B cell (primary cell): ENCODE data around the gene SUPT20HL1. TPM values are rescaled to one million over a fixed set of nuclear protein-coding genes. Genes with fewer than 3 reads are reported as not detected.

Source experiments
- ATAC-seq: fragments of 200-7000 bp; cut with Tn5 transposase; one replicate; pipeline ENCODE4 v1.10.0; 2021; ENCODE audit warnings: low read depth, mild to moderate bottlenecking, moderate number of reproducible peaks, moderate library complexity
- CTCF ChIA-PET: fragments of 350-600 bp; sonication (Branson Sonifier 250); formaldehyde crosslinking; loops from one replicate; lab custom pipeline; 2021; ENCODE audit warnings: antibody characterized with exemption, inconsistent platforms; lab: Charles Lee
- POLR2A ChIA-PET: fragments of 350-600 bp; sonication (Branson Sonifier 250); formaldehyde crosslinking; loops from one replicate; lab custom pipeline; 2021; ENCODE audit warnings: antibody characterized with exemption; lab: Charles Lee
- DNase-seq: peaks from one replicate; pipeline ENCODE4 v3.0.0; 2013
- H2AFZ ChIP-seq: 2 replicates; pipeline ENCODE4 v1.6.1; 2012; ENCODE audit warnings: mild to moderate bottlenecking, low read depth, low read length; ENCODE audit not compliant: insufficient read depth, poor library complexity, severe bottlenecking
- H3K27ac ChIP-seq, 2 donors: 1 replicate in 1 of 2; 2 replicates in 1 of 2; pipeline ENCODE4 v1.5.1; 2012 to 2013; ENCODE audit warnings: low read length in 2 of 2, mild to moderate bottlenecking in 2 of 2, moderate library complexity in 1 of 2
- H3K27me3 ChIP-seq, 4 experiments: fragments of 200-600 bp in 1 of 4; sonication (generic) in 1 of 4; replicated peaks in 1 of 4; 1 replicate in 2 of 4; 2 replicates in 2 of 4; pipeline versions ENCODE4 v1.6.1 to v1.7.0; 2013 to 2016; ENCODE audit warnings: low read length in 3 of 4, mild to moderate bottlenecking in 2 of 4, mixed read lengths in 1 of 4, moderate library complexity in 1 of 4; ENCODE audit not compliant: insufficient read depth in 4 of 4, control insufficient read depth in 3 of 4; ENCODE audit errors: control extremely low read depth in 1 of 4
- H3K36me3 ChIP-seq, 2 experiments: replicated peaks in 1 of 2; 1 replicate in 1 of 2; 2 replicates in 1 of 2; pipeline versions ENCODE4 v1.6.1 to v1.7.1; 2013; ENCODE audit warnings: low read length in 1 of 2; ENCODE audit not compliant: insufficient read depth in 2 of 2, control insufficient read depth in 1 of 2; ENCODE audit errors: control extremely low read depth in 1 of 2, extremely low read depth in 1 of 2
- H3K4me1 ChIP-seq, 2 donors: fragments of 200-600 bp in 1 of 2; sonication (generic) in 1 of 2; 1 replicate in 1 of 2; 2 replicates in 1 of 2; pipeline versions ENCODE4 v1.5.1 to v1.6.1; 2013 to 2017; ENCODE audit warnings: low read length in 2 of 2; ENCODE audit not compliant: control insufficient read depth in 2 of 2, insufficient read depth in 2 of 2
- H3K4me2 ChIP-seq: replicated peaks from 2 replicates; pipeline ENCODE3; 2012; ENCODE audit warnings: mild to moderate bottlenecking, low read depth, low read length; ENCODE audit not compliant: poor library complexity, severe bottlenecking
- H3K4me3 ChIP-seq, 5 experiments: fragments of 200-600 bp in 1 of 5; sonication (generic) in 1 of 5; 1 replicate in 3 of 5; 2 replicates in 2 of 5; pipeline versions ENCODE4 v1.5.1 to v1.7.0; 2011 to 2016; ENCODE audit warnings: low read length in 4 of 5, mild to moderate bottlenecking in 4 of 5, low read depth in 2 of 5, control low read depth in 1 of 5, moderate library complexity in 1 of 5; ENCODE audit not compliant: insufficient read depth in 1 of 5; ENCODE audit errors: control extremely low read depth in 1 of 5, extremely low read depth in 1 of 5
- H3K79me2 ChIP-seq: fragments of 200-600 bp; sonication (generic); one replicate; pipeline ENCODE4 v1.6.0; 2016; ENCODE audit warnings: low read length; ENCODE audit not compliant: control insufficient read depth, insufficient read depth
- H3K9ac ChIP-seq: fragments of 200-600 bp; sonication (generic); 2 replicates; pipeline ENCODE4 v1.6.1; 2017; ENCODE audit warnings: mild to moderate bottlenecking, low read length, moderate library complexity
- H3K9me3 ChIP-seq, 3 donors: one replicate each; pipeline versions ENCODE4 v1.6.1 to v1.7.1; 2013; ENCODE audit warnings: low read length in 2 of 3; ENCODE audit not compliant: control insufficient read depth in 2 of 3, insufficient read depth in 1 of 3; ENCODE audit errors: control extremely low read depth in 1 of 3
- H4K20me1 ChIP-seq: 2 replicates; pipeline ENCODE4 v1.6.0; 2012; ENCODE audit warnings: mild to moderate bottlenecking, low read length; ENCODE audit not compliant: insufficient read depth, control insufficient read depth, poor library complexity, severe bottlenecking
- H3K27ac Mint-ChIP-seq: one replicate; pipeline ENCODE4 v1.8.0; 2021; ENCODE audit warnings: mixed read lengths
- H3K27me3 Mint-ChIP-seq: one replicate; pipeline ENCODE4 v1.8.0; 2021; ENCODE audit warnings: mixed read lengths
- H3K4me1 Mint-ChIP-seq: one replicate; pipeline ENCODE4 v1.8.0; 2021; ENCODE audit warnings: mixed read lengths
- H3K4me3 Mint-ChIP-seq: one replicate; pipeline ENCODE4 v1.8.0; 2021; ENCODE audit warnings: mixed read lengths
- H3K9me3 Mint-ChIP-seq: one replicate; pipeline ENCODE4 v1.8.0; 2022; ENCODE audit warnings: mixed read lengths; ENCODE audit not compliant: insufficient read depth
- EZH2 ChIP-seq: IDR thresholded peaks from 2 replicates; pipeline ENCODE4 v1.6.1; 2012; ENCODE audit warnings: borderline replicate concordance, low read depth, mild to moderate bottlenecking, moderate library complexity, low read length; ENCODE audit not compliant: insufficient read depth, poor library complexity, severe bottlenecking
- WGBS: methylation state at CpG from one replicate; pipeline ENCODE4 v1.1.5; 2013; ENCODE audit warnings: missing lambda C conversion rate; ENCODE audit not compliant: insufficient coverage; 5-methylcytosine and 5-hydroxymethylcytosine counted together
- intact Hi-C: fragments of 100-400 bp; cut with micrococcal nuclease; formaldehyde crosslinking; loops from one replicate; pipeline ENCODE4 v1.10.0; 2022
- polyA plus RNA-seq: library from polyadenylated mRNA; depleted of rRNA; stranded (reverse); fragments of >200 nt; gene quantifications from 2 replicates; pipeline ENCODE4 v1.2.3, GENCODE V29; 2012
- total RNA-seq, 2 donors: library from RNA; stranded (reverse); fragments of 120-200 nt in 1 of 2; gene quantifications; 1 replicate in 1 of 2; 2 replicates in 1 of 2; pipeline versions ENCODE4 v1.2.3 to v1.2.4, GENCODE V29; 2013 to 2022
- TF ChIP-seq, protein P1 (sequence below): fragments of 200-600 bp; IDR thresholded peaks from one replicate; pipeline ENCODE4 v1.8.0; 2022; ENCODE audit warnings: antibody characterized with exemption, mild to moderate bottlenecking

SUPT20HL1 gene
- total and polyA plus RNA-seq, 2 donors (not counting 1 experiment from before 2014, with no cell fraction given), result not detected

DNA sequence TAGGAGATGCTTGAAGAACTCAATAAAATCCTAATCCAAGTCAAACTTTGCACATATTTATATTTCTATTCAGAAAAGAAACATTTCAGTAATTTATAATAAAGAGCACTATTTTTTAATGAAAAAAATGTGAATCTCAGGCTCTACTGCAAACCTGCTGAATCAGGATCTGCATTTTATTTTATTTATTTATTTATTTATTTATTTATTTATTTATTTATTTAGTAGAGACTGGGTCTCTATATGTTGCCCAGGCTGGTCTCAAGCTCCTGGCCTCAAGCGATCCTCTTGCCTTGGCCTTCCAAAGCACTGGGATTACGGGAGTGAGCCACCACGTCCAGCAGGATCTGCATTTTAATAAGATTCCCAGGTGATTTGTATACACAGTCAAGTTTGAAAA is 16.0 kb downstream of the SUPT20HL1 start:
- H3K27me3 Mint-ChIP-seq, result peaks cover 10% of the 10 kb centered on the region
- H3K27ac ChIP-seq, result no peak overlapping the region
- H3K27ac Mint-ChIP-seq, result no peak overlapping the region
- no peak for DNase-seq
- no peak overlapping the region for H3K4me3 Mint-ChIP-seq
- no peak for ATAC-seq
- no peaks in the 10 kb centered on the region for H3K9me3 Mint-ChIP-seq
- H4K20me1 ChIP-seq, result no peaks in the 10 kb centered on the region
- peaks cover 2 to 4% of the 10 kb centered on the region in 2 donors for H3K4me1 ChIP-seq
- WGBS, result no CpG with 5 or more reads among the region's 3 CpGs
- ChIA-PET POLR2A (no interaction called here), CTCF (no interaction called here)
- H3K36me3 ChIP-seq, result no peaks in the 10 kb centered on the region
- H3K27me3 ChIP-seq, result peaks cover 0 to 4% (median 0%) of the 10 kb centered on the region in 4 experiments
- no peaks in the 10 kb centered on the region for H3K9me3 ChIP-seq
- H2AFZ ChIP-seq, result no peak overlapping the region
- H3K4me1 Mint-ChIP-seq, result peaks cover 3% of the 10 kb centered on the region
- H3K4me3 ChIP-seq, result no peak overlapping the region
- TF ChIP-seq, protein P1, sequence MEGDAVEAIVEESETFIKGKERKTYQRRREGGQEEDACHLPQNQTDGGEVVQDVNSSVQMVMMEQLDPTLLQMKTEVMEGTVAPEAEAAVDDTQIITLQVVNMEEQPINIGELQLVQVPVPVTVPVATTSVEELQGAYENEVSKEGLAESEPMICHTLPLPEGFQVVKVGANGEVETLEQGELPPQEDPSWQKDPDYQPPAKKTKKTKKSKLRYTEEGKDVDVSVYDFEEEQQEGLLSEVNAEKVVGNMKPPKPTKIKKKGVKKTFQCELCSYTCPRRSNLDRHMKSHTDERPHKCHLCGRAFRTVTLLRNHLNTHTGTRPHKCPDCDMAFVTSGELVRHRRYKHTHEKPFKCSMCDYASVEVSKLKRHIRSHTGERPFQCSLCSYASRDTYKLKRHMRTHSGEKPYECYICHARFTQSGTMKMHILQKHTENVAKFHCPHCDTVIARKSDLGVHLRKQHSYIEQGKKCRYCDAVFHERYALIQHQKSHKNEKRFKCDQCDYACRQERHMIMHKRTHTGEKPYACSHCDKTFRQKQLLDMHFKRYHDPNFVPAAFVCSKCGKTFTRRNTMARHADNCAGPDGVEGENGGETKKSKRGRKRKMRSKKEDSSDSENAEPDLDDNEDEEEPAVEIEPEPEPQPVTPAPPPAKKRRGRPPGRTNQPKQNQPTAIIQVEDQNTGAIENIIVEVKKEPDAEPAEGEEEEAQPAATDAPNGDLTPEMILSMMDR, result no peak
- no peak for TF ChIP-seq EZH2
- no peak overlapping the region for H3K9ac ChIP-seq
- intact Hi-C loops, result no loop called here
- H3K79me2 ChIP-seq, result no peaks in the 10 kb centered on the region
- H3K4me2 ChIP-seq, result no peak overlapping the region

DNA sequence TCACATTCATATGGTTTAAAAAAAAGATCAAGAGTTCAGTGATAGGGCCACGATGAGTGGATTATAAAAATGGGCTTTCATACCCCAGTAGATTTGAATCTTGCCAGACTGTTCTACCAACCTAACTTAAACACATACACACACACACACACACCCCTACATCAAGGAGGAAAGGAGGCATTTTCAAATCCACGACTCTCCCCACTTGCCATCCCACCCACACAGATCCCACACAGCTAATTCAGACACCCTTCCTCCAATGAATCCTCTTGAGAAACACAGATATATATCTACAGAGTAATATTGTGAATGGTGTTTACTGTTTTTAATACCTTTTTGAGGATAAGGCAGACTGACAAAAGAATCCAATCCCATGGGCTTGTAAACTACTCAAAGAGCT is 16.8 kb downstream of the SUPT20HL1 start:
- ATAC-seq (no peak), DNase-seq (no peak)
- no peaks in the 10 kb centered on the region for H3K36me3 ChIP-seq
- Mint-ChIP-seq H3K27me3 (peaks cover 8% of the 10 kb centered on the region), H3K4me1 (no peaks in the 10 kb centered on the region), H3K9me3 (no peaks in the 10 kb centered on the region), H3K27ac (no peak overlapping the region), H3K4me3 (no peak overlapping the region)
- H3K27me3 ChIP-seq, result peaks cover 0 to 4% (median 0%) of the 10 kb centered on the region in 4 experiments
- ChIA-PET POLR2A (no interaction called here), CTCF (no interaction called here)
- no peaks in the 10 kb centered on the region for H3K79me2 ChIP-seq
- H3K4me2 ChIP-seq, result no peak overlapping the region
- H4K20me1 ChIP-seq, result no peaks in the 10 kb centered on the region
- no peak overlapping the region for H3K4me3 ChIP-seq
- intact Hi-C loops, result no loop called here
- no peak overlapping the region for H2AFZ ChIP-seq
- TF ChIP-seq, protein P1, result no peak
- no peak for TF ChIP-seq EZH2
- WGBS, result no CpG with 5 or more reads among the region's 2 CpGs
- no peaks in the 10 kb centered on the region for H3K9me3 ChIP-seq
- no peak overlapping the region for H3K9ac ChIP-seq
- no peaks in the 10 kb centered on the region for H3K4me1 ChIP-seq
- H3K27ac ChIP-seq, result no peak overlapping the region
